IgD-negative memory B cell (primary cell): ENCODE measurements around the gene FMN2. TPM values are rescaled to one million over a fixed set of nuclear protein-coding genes. Genes with fewer than 3 reads are reported as not detected.
A peak's percentile ranks its signal among the peaks of the same experiment; 100 is the strongest.
"Not testable (repeated sequence)": the region's sequence is repeated elsewhere in the genome, so short reads cannot be mapped to it uniquely, and the experiment has no call there.

Experiments used
- H3K27ac Mint-ChIP-seq, 3 donors: one replicate each; pipeline ENCODE4 v1.8.0; 2020 to 2022; ENCODE audit warnings: mild to moderate bottlenecking in 3 of 3, mixed read lengths in 3 of 3, moderate library complexity in 1 of 3
- H3K27me3 Mint-ChIP-seq: one replicate; pipeline ENCODE4 v1.8.0; 2021; ENCODE audit warnings: mixed read lengths
- H3K36me3 Mint-ChIP-seq: one replicate; pipeline ENCODE4 v1.8.0; 2020; ENCODE audit warnings: mild to moderate bottlenecking, mixed read lengths
- H3K4me1 Mint-ChIP-seq, 3 donors: one replicate each; pipeline ENCODE4 v1.8.0; 2020 to 2022; ENCODE audit warnings: mixed read lengths in 3 of 3, mild to moderate bottlenecking in 1 of 3
- H3K4me3 Mint-ChIP-seq, 4 donors: one replicate each; pipeline ENCODE4 v1.8.0; 2020 to 2022; ENCODE audit warnings: mild to moderate bottlenecking in 4 of 4, mixed read lengths in 4 of 4, moderate library complexity in 3 of 4
- H3K9me3 Mint-ChIP-seq, 3 donors: one replicate each; pipeline ENCODE4 v1.8.0; 2020 to 2021; ENCODE audit warnings: mixed read lengths in 3 of 3, mild to moderate bottlenecking in 1 of 3
- polyA plus RNA-seq: library from polyadenylated mRNA; unstranded; fragments of 300-500 nt; fragmentation: Illumina TruSeq; gene quantifications from one replicate; pipeline ENCODE4 v1.2.3, GENCODE V29; 2021

FMN2 gene
- polyA plus RNA-seq, 1 donor from 2014 or later: not detected

DNA sequence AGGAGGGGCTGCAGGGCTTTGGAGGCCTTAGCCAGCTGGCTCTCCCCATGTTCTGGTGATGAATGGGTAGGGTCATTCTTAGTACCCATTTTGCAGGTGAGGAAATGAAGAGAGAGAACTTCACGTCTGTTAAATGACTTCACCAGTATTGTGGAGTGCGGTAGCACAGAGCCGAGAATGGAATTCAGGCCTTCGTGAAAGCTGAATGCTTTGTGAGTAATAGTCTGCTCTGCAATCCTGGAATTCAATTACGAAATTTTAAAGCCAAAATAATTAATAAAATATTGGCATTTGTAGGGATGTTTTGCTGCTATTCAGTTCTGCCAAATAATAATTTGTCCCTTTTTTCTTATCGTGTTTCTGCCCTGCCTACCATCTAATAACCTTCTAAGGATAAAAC, 322.6 kb downstream of the FMN2 start:
- Mint-ChIP-seq H3K36me3 (no peaks in the 10 kb centered on the region), H3K27me3 (no peaks in the 10 kb centered on the region), H3K4me1 (no peaks in the 10 kb centered on the region), H3K4me3 (no peak overlapping the region), H3K27ac (no peak overlapping the region), H3K9me3 (peaks cover 0 to 18% (median 6%) of the 10 kb centered on the region in 3 donors)

DNA sequence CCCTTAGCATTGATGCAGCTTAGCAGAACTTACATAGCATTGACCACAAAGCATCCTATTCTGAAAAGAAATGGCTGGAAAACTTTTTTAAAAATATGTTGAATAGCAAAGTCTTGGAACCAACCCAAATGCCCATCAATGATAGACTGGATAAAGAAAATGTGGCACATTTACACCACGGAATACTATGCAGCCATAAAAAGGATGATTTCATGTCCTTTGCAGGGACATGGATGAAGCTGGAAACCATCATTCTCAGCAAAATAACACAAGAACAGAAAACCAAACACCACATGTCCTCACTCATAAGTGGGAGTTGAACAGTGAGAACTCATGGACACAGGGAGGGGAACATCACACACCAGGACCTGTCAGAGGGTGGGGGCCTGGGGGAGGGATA, 323.3 kb downstream of the FMN2 start:
- not testable (repeated sequence) for H3K27me3 Mint-ChIP-seq, H3K36me3 Mint-ChIP-seq, H3K27ac Mint-ChIP-seq, H3K4me3 Mint-ChIP-seq, H3K4me1 Mint-ChIP-seq
- H3K9me3 Mint-ChIP-seq: peaks cover 0 to 18% (median 6%) of the 10 kb centered on the region in 3 donors

DNA sequence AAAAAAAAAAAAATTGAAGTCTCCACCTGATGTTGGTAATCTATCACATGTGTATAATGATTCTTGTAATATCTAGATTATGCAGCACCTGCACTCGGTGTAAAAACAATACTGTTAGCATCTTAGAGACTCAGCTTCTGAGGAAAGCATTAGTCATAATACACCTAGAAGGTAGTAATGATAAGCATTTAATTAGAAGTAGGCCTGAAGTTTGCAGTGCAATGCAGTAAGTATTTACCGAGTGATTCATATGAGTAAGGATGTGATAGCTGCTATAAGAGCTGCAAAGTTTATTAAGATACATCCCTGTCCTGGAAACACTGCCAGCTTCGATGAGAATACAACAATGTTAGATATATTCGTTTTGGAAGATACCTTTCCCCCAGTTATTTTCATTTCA, 323.8 kb downstream of the FMN2 start:
- Mint-ChIP-seq H3K4me1 (no peaks in the 10 kb centered on the region), H3K4me3 (no peak overlapping the region), H3K27me3 (no peaks in the 10 kb centered on the region), H3K9me3 (peaks cover 0 to 18% (median 6%) of the 10 kb centered on the region in 3 donors), H3K36me3 (no peaks in the 10 kb centered on the region), H3K27ac (no peak overlapping the region)

DNA sequence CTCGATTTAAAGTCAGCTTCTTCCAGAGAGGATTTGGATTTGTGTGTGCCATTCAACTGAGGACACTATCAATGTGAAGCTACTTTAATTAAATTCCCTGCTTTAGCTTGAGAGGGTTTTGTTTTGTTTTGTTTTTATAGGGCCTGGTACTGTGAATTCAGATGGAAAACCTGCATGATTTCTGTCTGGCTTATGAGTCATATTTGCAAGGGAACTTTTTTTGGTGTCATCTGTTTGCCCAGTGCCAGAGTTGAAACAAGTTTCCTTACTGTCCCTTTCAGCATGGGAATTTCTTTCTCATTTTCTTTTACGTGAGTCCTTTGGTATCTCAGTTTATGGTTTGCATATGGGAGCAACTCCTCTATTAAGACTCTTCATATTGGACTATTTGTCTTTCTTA, 325.6 kb downstream of the FMN2 start:
- Mint-ChIP-seq H3K4me3 (no peak overlapping the region), H3K36me3 (no peaks in the 10 kb centered on the region), H3K9me3 (peaks cover 0 to 10% (median 4%) of the 10 kb centered on the region in 3 donors), H3K27me3 (no peaks in the 10 kb centered on the region), H3K27ac (no peak overlapping the region), H3K4me1 (no peaks in the 10 kb centered on the region)

DNA sequence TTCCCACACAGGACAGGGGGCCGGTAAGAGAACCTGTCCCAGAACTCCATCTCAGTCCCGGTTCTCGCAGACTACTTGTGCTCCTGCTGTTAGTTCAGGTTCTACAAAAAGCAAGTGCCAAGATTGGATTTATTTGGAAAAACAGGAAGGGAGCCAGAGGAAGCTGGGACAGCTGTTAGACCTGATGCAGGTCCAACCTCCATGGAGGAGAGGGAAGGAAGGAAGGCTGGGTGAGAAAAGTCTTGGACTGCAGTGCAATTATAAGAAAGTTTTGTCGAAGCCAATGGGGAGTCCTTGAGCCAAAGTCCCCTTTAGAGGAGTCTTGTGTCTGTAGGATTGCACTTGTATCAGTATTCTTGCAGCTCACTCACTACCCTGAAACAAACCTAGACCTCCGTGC, 329.1 kb downstream of the FMN2 start:
- H3K4me3 Mint-ChIP-seq: no peak overlapping the region
- H3K4me1 Mint-ChIP-seq: no peaks in the 10 kb centered on the region
- H3K27me3 Mint-ChIP-seq: no peaks in the 10 kb centered on the region
- peaks cover 2 to 8% (median 2%) of the 10 kb centered on the region in 3 donors for H3K9me3 Mint-ChIP-seq
- no peak overlapping the region for H3K27ac Mint-ChIP-seq
- no peaks in the 10 kb centered on the region for H3K36me3 Mint-ChIP-seq

DNA sequence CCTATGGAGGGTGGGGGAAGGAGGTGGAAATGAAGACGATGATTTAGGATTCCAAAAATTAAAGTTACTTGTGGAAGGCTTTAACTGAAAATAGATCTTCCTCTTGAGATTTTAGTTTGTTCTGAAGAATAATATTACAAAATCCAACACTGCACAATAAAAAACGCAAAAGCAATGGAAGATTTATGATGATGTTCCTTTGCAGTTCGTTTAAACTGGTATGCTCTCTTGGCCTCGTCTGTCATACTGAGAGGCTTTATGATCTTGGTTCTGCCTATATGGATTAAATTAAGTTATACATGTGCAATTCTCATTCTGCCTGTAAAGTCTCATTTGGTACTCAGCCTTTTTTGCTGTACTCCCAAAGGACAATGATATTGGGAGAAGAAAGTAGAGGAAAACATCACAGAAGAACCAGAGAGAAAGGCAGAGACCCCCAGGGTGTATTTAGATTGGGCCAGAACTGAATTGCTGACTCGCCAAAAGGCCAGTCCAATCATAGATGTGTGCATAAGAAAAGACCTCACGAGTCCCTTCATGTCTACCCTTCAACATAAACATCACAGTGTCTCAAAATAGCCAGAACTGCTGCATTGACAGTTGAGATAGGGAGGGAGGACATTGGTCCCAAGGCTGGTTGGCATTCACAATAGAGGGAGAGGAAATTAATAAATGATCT, 331.7 kb downstream of the FMN2 start:
- H3K36me3 Mint-ChIP-seq: no peaks in the 10 kb centered on the region
- no peak overlapping the region for H3K4me3 Mint-ChIP-seq
- no peaks in the 10 kb centered on the region for H3K4me1 Mint-ChIP-seq
- no peaks in the 10 kb centered on the region for H3K27me3 Mint-ChIP-seq
- H3K9me3 Mint-ChIP-seq: peaks cover 2 to 5% (median 2%) of the 10 kb centered on the region in 3 donors
- no peak overlapping the region for H3K27ac Mint-ChIP-seq

DNA sequence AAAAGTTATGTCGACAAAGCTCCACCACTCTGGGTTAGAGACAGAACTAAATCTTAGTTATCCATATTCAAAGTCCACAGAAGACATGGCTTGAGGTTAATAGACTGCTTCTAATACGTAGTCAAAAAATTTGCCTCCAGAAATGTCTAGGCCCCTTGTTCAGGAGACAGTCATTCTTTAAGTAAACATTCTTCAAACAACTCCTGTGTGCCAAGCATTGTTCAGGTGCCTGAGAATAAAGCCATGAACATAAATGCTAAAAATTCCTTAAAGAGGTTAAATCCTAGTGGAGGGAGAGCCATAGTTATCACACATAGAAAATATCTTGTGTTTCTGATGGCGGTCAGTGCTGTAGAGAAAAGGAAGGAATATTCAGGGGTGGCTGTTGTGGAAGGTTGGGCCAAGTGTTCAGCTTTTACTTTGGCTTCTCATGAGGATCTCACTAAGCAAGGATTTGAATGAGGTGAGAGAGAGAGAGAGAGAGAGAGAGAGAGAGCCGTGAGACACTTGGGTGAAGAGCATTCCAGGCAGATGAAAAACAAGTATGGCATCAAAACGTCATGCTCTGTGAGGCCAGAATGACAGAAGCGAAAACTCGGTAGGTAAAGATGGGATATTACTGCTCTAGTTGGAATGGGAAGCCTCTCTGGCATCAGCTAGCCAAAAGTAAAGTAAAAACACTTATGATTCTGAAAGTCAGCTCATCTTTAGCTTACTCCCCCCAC, 333.2 kb downstream of the FMN2 start:
- H3K9me3 Mint-ChIP-seq: peaks cover 2 to 5% (median 2%) of the 10 kb centered on the region in 3 donors
- H3K27me3 Mint-ChIP-seq: no peaks in the 10 kb centered on the region
- H3K27ac Mint-ChIP-seq: peak overlapping the region in 1 of 3 donors; percentile 87
- no peaks in the 10 kb centered on the region for H3K4me1 Mint-ChIP-seq
- H3K36me3 Mint-ChIP-seq: no peaks in the 10 kb centered on the region
- H3K4me3 Mint-ChIP-seq: no peak overlapping the region

DNA sequence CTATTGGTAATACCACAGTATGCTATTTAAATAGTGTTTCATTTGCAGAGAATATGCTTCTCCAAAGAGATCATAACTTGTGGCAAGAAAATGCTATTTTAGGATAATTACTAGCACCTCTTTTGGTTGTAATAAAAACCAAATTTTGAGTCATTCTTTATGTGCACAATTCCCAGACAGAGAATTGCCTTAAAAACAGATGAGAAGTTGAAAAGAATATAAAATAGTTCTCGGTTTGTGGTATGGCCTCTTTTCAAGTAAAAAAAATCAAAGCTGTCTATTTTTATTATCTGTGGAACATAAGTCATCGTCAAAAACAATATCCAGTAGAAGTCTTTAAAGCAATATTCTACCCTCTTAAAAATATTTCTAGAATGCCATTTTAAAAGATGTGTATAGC, 334.4 kb downstream of the FMN2 start:
- peaks cover 2 to 5% (median 2%) of the 10 kb centered on the region in 3 donors for H3K9me3 Mint-ChIP-seq
- no peaks in the 10 kb centered on the region for H3K27me3 Mint-ChIP-seq
- H3K4me3 Mint-ChIP-seq: no peak overlapping the region
- H3K4me1 Mint-ChIP-seq: no peaks in the 10 kb centered on the region
- no peaks in the 10 kb centered on the region for H3K36me3 Mint-ChIP-seq
- no peak overlapping the region for H3K27ac Mint-ChIP-seq

DNA sequence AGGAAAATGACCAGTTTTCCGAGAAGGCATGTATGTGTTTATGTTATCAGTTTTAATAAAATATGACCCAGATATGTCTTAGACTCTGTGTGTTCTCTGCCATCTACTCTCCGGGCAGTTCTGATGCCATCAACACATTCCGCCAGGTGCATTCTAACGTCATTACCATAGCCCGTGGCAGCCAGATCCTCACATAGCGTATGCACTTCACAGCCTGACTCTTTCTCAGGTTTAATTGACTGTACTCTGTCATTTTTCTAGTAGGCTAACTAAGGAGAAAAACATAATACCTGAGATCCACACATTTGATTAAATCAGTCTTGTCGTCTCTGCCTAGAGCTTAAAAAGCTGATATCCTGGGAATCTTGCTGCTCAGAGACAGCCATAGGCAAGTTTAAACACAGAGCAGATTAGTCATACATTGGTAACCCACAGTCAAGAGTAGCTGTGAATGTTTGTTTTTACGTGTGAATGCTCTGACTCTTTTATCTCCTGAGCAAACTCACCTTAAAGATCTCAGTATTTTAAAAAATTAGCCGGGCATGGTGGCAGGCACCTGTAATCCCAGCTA, 344.4 kb downstream of the FMN2 start:
- Mint-ChIP-seq H3K36me3 (no peaks in the 10 kb centered on the region), H3K27ac (no peak overlapping the region), H3K27me3 (no peaks in the 10 kb centered on the region), H3K4me1 (no peaks in the 10 kb centered on the region), H3K9me3 (peaks cover 0 to 1% (median 0%) of the 10 kb centered on the region in 3 donors), H3K4me3 (no peak overlapping the region)

DNA sequence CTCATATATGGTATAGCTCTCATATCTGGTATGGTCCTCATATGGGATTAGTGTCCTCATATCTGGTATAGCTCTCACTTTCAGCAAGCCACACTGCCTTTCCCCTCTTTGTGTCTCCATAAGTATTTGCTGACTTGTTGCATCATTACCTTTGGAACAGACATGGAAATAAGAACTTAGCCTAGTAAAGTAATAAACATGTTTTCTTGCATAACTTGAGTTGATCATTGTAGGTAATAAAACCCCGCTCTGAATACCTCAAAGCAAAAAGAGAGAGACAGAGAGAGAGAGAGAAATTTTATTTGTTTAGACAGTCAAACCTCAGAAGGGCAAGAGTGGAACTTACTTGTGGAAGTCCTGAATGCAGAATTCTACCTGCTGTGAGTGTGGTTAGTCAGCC, 350.0 kb downstream of the FMN2 start:
- Mint-ChIP-seq H3K36me3 (no peaks in the 10 kb centered on the region), H3K4me1 (no peaks in the 10 kb centered on the region), H3K27ac (no peak overlapping the region), H3K9me3 (peaks cover 0 to 5% (median 1%) of the 10 kb centered on the region in 3 donors), H3K4me3 (no peak overlapping the region), H3K27me3 (no peaks in the 10 kb centered on the region)

DNA sequence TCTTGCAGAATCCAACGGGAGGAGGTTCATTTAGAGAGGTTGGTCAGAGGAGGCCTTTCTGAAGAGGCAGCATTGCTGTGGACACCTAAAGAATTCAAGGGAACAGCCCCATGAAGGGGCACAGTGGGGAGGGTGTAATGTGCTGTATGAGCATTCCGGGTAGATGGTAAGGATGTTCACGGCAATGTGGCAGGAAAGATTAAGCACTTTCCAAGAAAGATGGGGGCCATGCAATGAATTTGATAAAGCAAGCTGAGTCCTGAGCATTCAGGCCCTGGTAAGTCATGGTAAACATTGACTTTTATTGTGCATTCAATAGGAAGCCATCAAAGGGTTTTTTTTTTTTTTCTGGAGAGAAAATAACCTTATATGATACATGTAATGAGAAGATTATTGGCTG, 353.7 kb downstream of the FMN2 start:
- Mint-ChIP-seq H3K27ac (no peak overlapping the region), H3K27me3 (no peaks in the 10 kb centered on the region), H3K36me3 (no peaks in the 10 kb centered on the region), H3K4me1 (no peaks in the 10 kb centered on the region), H3K4me3 (no peak overlapping the region), H3K9me3 (peaks cover 0 to 5% (median 1%) of the 10 kb centered on the region in 3 donors)

DNA sequence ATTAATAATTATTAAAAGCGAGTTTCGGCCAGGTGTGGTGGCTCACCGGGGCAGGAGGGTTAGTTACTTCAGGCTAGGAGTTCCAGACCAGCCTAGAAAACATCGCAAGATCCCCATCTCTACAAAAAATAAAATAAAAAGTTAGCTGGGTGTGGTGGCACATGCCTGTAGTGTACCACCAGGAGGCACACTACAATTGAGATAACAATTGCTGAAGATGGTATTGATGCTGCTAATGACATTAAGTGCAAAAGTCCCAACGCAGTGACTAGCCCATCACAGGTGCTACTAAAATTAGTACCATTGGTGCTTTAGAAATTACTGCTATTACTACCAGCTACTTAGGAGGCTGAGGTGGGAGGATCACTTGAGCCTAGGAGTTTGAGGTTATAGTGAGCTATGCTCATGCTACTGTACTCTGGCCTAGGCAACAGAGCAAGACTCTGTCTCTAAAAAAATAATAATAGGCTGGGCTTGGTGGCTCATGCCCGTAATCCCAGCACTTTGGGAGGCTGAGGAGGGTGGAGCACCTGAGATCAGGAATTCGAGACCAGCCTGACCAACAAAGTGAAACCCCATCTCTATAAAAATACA, 363.6 kb downstream of the FMN2 start:
- Mint-ChIP-seq H3K27me3 (no peaks in the 10 kb centered on the region), H3K4me1 (no peaks in the 10 kb centered on the region), H3K36me3 (no peaks in the 10 kb centered on the region), H3K4me3 (no peak overlapping the region), H3K27ac (no peak overlapping the region), H3K9me3 (peaks cover 0 to 6% (median 2%) of the 10 kb centered on the region in 3 donors)

DNA sequence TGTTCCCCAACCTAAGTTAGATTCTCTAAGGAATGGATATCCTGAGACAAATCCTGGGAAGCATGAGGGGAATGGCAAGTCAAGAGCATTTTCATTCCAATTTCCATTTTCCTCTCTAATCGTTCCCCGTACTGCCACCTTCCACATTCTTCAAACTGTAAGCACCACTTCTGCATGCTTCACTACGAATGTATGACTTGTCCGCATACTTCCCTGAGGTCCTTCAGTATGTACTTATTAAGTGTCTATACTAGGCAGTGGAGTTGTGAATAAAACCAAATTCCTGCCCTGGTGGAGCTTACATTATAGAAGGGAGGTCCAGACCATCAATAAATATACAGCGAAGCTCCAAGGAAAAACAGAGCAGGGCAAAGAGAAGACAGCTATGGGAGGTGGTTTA, 365.5 kb downstream of the FMN2 start:
- H3K9me3 Mint-ChIP-seq: peaks cover 0 to 6% (median 2%) of the 10 kb centered on the region in 3 donors
- no peaks in the 10 kb centered on the region for H3K36me3 Mint-ChIP-seq
- H3K4me3 Mint-ChIP-seq: no peak overlapping the region
- H3K27me3 Mint-ChIP-seq: no peaks in the 10 kb centered on the region
- no peaks in the 10 kb centered on the region for H3K4me1 Mint-ChIP-seq
- no peak overlapping the region for H3K27ac Mint-ChIP-seq

DNA sequence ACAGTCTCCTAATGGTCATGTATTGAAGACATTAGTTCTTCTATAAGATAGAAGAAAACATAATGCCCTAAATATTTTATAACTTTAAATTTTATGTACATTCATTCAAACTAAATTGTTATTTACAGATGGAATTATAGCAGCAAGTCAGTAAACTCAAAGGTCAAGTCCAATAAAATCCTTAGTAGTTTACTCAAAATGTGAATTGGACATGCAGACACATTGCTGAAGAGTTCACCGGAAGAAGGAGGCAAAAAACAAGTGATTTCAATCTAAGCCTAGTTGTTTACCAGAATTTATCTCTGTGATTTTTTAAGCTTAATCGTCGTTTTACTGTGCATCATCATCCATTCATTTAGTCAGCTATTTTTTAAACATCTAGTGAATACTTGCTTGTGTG, 370.6 kb downstream of the FMN2 start:
- H3K36me3 Mint-ChIP-seq: no peaks in the 10 kb centered on the region
- H3K27ac Mint-ChIP-seq: no peak overlapping the region
- H3K4me3 Mint-ChIP-seq: no peak overlapping the region
- no peaks in the 10 kb centered on the region for H3K4me1 Mint-ChIP-seq
- H3K27me3 Mint-ChIP-seq: no peaks in the 10 kb centered on the region
- peaks cover 0 to 5% (median 5%) of the 10 kb centered on the region in 3 donors for H3K9me3 Mint-ChIP-seq

DNA sequence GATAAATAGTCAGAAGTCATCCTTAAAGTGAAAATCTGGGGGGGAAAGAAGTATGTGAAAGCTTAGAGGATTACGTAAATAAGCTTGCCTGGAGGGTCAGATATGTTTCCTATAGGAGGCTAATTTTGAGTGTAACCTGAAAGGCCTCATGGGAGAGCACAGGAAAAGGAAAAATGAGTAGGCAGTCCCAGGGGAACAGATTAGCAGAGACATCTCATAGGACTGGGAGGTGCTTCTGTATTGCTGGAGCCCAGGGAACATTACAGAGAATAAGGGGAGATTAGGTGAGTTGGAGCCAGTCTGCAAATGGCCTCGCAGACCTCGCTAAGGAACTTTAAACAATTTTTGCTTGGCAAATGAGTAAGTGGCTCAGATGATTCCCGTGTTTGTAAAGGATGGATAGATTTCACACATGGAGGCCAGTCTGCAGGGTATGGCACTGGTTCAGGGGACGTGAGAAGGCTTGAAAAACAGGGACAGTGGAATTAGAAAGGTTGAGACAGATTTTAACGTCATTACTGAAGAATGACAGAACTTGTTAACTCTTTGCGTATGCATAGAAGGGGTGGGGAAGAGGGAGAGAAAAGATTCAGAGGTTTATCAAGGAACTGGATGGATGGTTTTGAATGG, 371.2 kb downstream of the FMN2 start:
- H3K27ac Mint-ChIP-seq: no peak overlapping the region
- no peaks in the 10 kb centered on the region for H3K36me3 Mint-ChIP-seq
- no peaks in the 10 kb centered on the region for H3K4me1 Mint-ChIP-seq
- H3K27me3 Mint-ChIP-seq: no peaks in the 10 kb centered on the region
- peaks cover 0 to 5% (median 5%) of the 10 kb centered on the region in 3 donors for H3K9me3 Mint-ChIP-seq
- no peak overlapping the region for H3K4me3 Mint-ChIP-seq
